HepG2 (cell line): ENCODE data around the gene CLIC3.

Experiments used
- ATF7 ChIP-seq, 2 experiments: fragments of 450-650 bp in 1 of 2; sonication (generic) in 1 of 2; formaldehyde crosslinking in 1 of 2; IDR thresholded peaks; 2 replicates each; pipeline versions ENCODE4 v1.4.0 to v1.6.1; 2016 to 2020; ENCODE audit warnings: antibody characterized with exemption in 1 of 2, mild to moderate bottlenecking in 1 of 2, missing genetic modification reagents in 1 of 2
- CHD2 ChIP-seq: IDR thresholded peaks from 2 replicates; pipeline ENCODE4 v1.6.1; 2011; ENCODE audit warnings: low read depth, low read length, improper control_type of control experiment
- CTCF ChIP-seq: sonication (generic); formaldehyde crosslinking; IDR thresholded peaks from 2 replicates; pipeline ENCODE4 v1.5.0; 2020; ENCODE audit warnings: mild to moderate bottlenecking, missing genetic modification reagents, moderate library complexity
- IRX3 ChIP-seq: sonication (generic); formaldehyde crosslinking; IDR thresholded peaks from 2 replicates; pipeline ENCODE4 v1.8.1; 2023; ENCODE audit warnings: mild to moderate bottlenecking, low read depth, missing genetic modification reagents, borderline replicate concordance
- ISX ChIP-seq: sonication (generic); formaldehyde crosslinking; conservative IDR thresholded peaks from 2 replicates; pipeline ENCODE4 v1.5.0; 2020; ENCODE audit warnings: missing genetic modification reagents
- NCOA2 ChIP-seq: sonication (generic); formaldehyde crosslinking; IDR thresholded peaks from 2 replicates; pipeline ENCODE4 v1.8.0; 2022; ENCODE audit warnings: inconsistent platforms
- PATZ1 ChIP-seq: sonication (generic); formaldehyde crosslinking; IDR thresholded peaks from 2 replicates; pipeline ENCODE4 v1.4.0; 2020; ENCODE audit warnings: missing genetic modification reagents
- RFX1 ChIP-seq: fragments of 450-650 bp; IDR thresholded peaks from 2 replicates; pipeline ENCODE4 v1.6.1; 2017
- TBL1XR1 ChIP-seq: fragments of 150-350 bp; IDR thresholded peaks from 2 replicates; pipeline ENCODE4 v1.6.1; 2014; ENCODE audit warnings: borderline replicate concordance, low read length; ENCODE audit not compliant: partially characterized antibody
- TFE3 ChIP-seq: IDR thresholded peaks from 2 replicates; pipeline ENCODE4 v1.6.1; 2016
- ZNF260 ChIP-seq: sonication (generic); formaldehyde crosslinking; IDR thresholded peaks from 2 replicates; pipeline ENCODE4 v1.4.0; 2020; ENCODE audit warnings: missing genetic modification reagents, low read depth, mild to moderate bottlenecking, borderline replicate concordance
- ZNF776 ChIP-seq: sonication (generic); formaldehyde crosslinking; IDR thresholded peaks from 2 replicates; pipeline ENCODE4 v1.4.0; 2020; ENCODE audit warnings: mild to moderate bottlenecking, missing genetic modification reagents

GRCh38 chr9:136983167-136983566 lies 13.2 kb downstream of the CLIC3 start:
- TF ChIP-seq ISX (CRISPR knock-in tag), result no peak
- TF ChIP-seq CTCF (CRISPR knock-in tag), result no peak
- no peak for TF ChIP-seq TFE3 (CRISPR knock-in tag)
- TF ChIP-seq CHD2, result no peak
- no peak for TF ChIP-seq ZNF260 (CRISPR knock-in tag)
- no peak for TF ChIP-seq NCOA2
- no peak for TF ChIP-seq RFX1
- TF ChIP-seq ATF7 (IDR thresholded peaks at IDR 0.05), result no peak
- no peak for TF ChIP-seq ATF7 (CRISPR knock-in tag; IDR thresholded peaks at IDR 0.05)
- TF ChIP-seq IRX3 (CRISPR knock-in tag), result no peak
- TF ChIP-seq PATZ1 (CRISPR knock-in tag), result no peak
- no peak for TF ChIP-seq ZNF776
- TF ChIP-seq TBL1XR1, result no peak
